ENCODE results near the gene RNF138.
"Not testable (repeated sequence)": the region's sequence is repeated elsewhere in the genome, so short reads cannot be mapped to it uniquely, and the experiment has no call there.

Gene RNF138

DNA sequence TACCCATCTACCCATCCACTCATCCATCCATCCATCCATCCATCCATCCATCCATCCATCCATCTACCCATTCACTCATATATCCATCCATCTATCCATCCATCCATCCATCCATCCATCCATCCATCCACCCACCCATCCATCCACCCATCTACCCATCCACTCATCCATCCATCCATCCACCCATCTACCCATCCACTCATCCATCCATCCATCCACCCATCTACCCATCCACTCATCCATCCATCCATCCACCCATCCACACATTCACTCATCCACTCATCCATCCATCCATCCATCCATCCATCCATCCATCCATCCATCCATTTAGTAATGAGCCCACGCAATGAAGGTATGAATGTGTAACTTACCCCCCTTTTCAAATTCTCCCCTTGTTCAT is 85.1 kb downstream of the RNF138 start:
- DNase-seq, result not testable (repeated sequence)

- DNase-seq, result no peak
Measured at GRCh38 chr18:32177530-32177929, 85.9 kb downstream of the RNF138 start.
